Right atrium auricular region (tissue), 2 donors: Measurements from ENCODE around the gene ANK2. TPM values are rescaled to one million over a fixed set of nuclear protein-coding genes. Genes with fewer than 3 reads are reported as not detected.

Experiments
- DNase-seq: peaks from one replicate; pipeline ENCODE4 v3.0.0-alpha.2; 2019; ENCODE audit warnings: low spot score
- H3K27ac ChIP-seq, 2 donors: fragments of 200-600 bp; sonication (generic); 1 replicate in 1 of 2; 2 replicates in 1 of 2; pipeline ENCODE4 v1.5.1; 2016 to 2019
- H3K27me3 ChIP-seq, 2 donors: fragments of 200-600 bp; sonication (generic); one replicate each; pipeline versions ENCODE4 v1.5.1 to v1.6.0; 2017 to 2019
- H3K36me3 ChIP-seq: fragments of 200-600 bp; sonication (generic); one replicate; pipeline ENCODE4 v1.5.1; 2016
- H3K4me1 ChIP-seq, 2 donors: fragments of 200-600 bp; sonication (generic); one replicate each; pipeline versions ENCODE4 v1.5.1 to v1.6.0; 2017 to 2019
- H3K4me3 ChIP-seq, 2 donors: fragments of 200-600 bp; sonication (generic); 1 replicate in 1 of 2; 2 replicates in 1 of 2; pipeline ENCODE4 v1.5.1; 2017 to 2019; ENCODE audit warnings: mild to moderate bottlenecking in 1 of 2, moderate library complexity in 1 of 2
- H3K9me3 ChIP-seq, 2 donors: fragments of 200-600 bp; sonication (generic); one replicate each; pipeline ENCODE4 v1.5.1; 2019
- total RNA-seq, 2 donors: library from RNA; depleted of rRNA; stranded (reverse); fragments of >200 nt; gene quantifications; one replicate each; pipeline ENCODE4 v1.1.0, GENCODE V29; 2016
- TF ChIP-seq, protein P1 (sequence below), 2 donors: fragments of 200-600 bp; sonication (generic); IDR thresholded peaks; one replicate each; pipeline ENCODE4 v1.5.1; 2019; ENCODE audit warnings: antibody characterized with exemption in 2 of 2

The ANK2 gene
- total RNA-seq, 2 donors from 2014 or later: 169 to 332 TPM

DNA sequence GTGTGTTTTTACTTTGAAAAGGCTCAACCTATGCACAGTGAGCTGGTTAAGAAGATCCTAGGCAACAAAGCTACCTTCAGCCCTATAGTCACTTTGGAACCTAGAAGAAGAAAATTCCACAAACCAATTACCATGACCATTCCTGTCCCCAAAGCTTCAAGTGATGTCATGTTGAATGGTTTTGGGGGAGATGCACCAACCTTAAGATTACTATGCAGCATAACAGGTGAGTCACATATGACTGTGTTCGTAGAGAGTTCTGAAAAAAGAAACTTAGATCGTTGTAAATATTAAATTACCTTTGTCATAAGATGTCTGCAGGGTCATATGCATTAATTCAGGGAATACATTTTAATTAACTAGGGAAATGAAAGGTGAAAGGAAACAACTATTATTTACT lies 287.1 kb downstream of the ANK2 start:
- no peaks in the 10 kb centered on the region for H3K9me3 ChIP-seq
- H3K27me3 ChIP-seq: no peaks in the 10 kb centered on the region
- TF ChIP-seq, protein P1, sequence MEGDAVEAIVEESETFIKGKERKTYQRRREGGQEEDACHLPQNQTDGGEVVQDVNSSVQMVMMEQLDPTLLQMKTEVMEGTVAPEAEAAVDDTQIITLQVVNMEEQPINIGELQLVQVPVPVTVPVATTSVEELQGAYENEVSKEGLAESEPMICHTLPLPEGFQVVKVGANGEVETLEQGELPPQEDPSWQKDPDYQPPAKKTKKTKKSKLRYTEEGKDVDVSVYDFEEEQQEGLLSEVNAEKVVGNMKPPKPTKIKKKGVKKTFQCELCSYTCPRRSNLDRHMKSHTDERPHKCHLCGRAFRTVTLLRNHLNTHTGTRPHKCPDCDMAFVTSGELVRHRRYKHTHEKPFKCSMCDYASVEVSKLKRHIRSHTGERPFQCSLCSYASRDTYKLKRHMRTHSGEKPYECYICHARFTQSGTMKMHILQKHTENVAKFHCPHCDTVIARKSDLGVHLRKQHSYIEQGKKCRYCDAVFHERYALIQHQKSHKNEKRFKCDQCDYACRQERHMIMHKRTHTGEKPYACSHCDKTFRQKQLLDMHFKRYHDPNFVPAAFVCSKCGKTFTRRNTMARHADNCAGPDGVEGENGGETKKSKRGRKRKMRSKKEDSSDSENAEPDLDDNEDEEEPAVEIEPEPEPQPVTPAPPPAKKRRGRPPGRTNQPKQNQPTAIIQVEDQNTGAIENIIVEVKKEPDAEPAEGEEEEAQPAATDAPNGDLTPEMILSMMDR (IDR thresholded peaks at IDR 0.05): no peak
- H3K36me3 ChIP-seq: peaks cover 20% of the 10 kb centered on the region
- H3K4me1 ChIP-seq: no peaks in the 10 kb centered on the region
- DNase-seq: no peak
- H3K27ac ChIP-seq: no peak overlapping the region
- no peak overlapping the region for H3K4me3 ChIP-seq

DNA sequence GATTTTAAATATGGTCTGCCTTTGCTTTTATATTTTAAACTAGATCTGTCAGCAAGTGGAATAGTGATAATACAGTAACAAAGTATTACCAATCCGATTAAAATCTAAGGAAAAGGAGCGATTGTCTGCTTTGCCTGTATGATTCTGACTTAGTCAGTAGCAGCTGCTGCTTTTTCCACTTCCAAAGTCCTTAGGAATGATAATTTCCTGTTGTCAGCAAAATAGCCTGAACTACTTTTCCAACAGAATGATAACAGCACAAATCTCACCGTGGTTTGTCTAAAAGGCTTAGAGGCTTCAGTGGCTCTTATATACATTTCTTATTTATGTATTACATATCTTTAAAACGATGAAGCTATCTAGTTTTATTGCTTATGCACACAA lies 290.0 kb downstream of the ANK2 start:
- H3K4me1 ChIP-seq: no peaks in the 10 kb centered on the region
- H3K9me3 ChIP-seq: no peaks in the 10 kb centered on the region
- no peak overlapping the region for H3K27ac ChIP-seq
- no peak for DNase-seq
- TF ChIP-seq, protein P1 (IDR thresholded peaks at IDR 0.05): no peak
- no peaks in the 10 kb centered on the region for H3K27me3 ChIP-seq
- H3K36me3 ChIP-seq: peaks cover 36% of the 10 kb centered on the region
- no peak overlapping the region for H3K4me3 ChIP-seq

DNA sequence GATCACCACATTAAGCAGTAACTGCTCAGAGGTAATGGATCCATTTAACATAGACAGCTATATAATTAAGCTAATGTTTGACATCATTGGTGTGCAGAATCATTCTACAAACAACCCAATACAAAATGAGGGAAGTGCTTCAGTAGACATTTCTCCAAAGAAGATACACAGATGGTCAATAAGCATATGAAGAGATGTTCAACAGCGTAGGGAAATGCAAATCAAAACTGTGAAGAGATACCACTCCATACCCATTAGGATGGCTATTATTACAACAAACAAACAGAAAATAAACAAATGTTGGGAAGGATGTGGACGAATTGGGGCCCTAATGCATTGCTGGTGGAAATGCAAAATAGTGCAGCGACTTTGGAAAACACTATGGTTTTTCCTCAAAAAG lies 294.6 kb downstream of the ANK2 start:
- DNase-seq: no peak
- Histone ChIP-seq H3K4me1 (no peaks in the 10 kb centered on the region), H3K27me3 (no peaks in the 10 kb centered on the region), H3K27ac (no peak overlapping the region), H3K36me3 (peaks cover 46% of the 10 kb centered on the region), H3K9me3 (no peaks in the 10 kb centered on the region), H3K4me3 (no peak overlapping the region)
- TF ChIP-seq, protein P1 (IDR thresholded peaks at IDR 0.05): no peak

DNA sequence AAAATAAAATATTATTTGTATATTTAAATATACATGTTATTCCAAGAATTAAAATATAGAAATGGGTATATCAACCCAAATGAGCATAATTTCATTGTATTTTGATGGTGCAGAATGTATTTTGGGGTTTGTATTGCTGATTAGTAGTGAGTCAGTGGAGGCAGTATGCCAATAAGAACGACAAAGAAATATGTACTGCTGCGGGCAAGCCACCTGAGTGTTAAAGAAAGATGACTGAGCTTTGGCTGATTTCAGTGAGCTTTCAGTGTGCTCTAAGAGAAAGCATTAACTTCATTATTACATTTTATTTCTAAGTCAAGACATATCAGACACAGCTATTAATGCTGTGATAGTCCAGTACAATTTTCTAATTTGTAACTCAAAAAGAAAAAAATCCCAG lies 297.8 kb downstream of the ANK2 start:
- Histone ChIP-seq H3K36me3 (peaks cover 44% of the 10 kb centered on the region), H3K9me3 (no peaks in the 10 kb centered on the region), H3K4me3 (no peak overlapping the region), H3K27me3 (no peaks in the 10 kb centered on the region), H3K27ac (no peak overlapping the region), H3K4me1 (no peaks in the 10 kb centered on the region)
- TF ChIP-seq, protein P1 (IDR thresholded peaks at IDR 0.05): no peak
- DNase-seq: no peak

DNA sequence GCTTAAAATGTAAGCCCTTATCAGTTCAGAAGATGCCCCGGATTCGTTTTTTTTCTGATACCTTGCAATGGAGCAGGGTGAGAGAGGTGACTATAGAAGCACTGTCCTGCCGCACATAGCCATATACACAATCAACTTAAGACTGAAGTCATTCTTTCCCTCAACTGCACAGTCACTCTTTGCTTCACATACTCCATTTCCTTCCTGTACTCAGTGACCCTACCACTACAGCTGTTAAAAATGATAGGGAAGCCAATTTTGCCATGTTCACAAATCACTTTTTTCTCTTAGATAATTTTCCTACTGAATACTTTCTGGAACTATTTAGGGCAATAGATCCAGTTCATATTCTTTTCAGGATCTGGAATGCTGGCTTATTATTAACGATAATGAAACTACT lies 300.0 kb downstream of the ANK2 start:
- TF ChIP-seq, protein P1 (IDR thresholded peaks at IDR 0.05): no peak
- Histone ChIP-seq H3K36me3 (peaks cover 23% of the 10 kb centered on the region), H3K27me3 (no peaks in the 10 kb centered on the region), H3K27ac (no peak overlapping the region), H3K4me1 (no peaks in the 10 kb centered on the region), H3K4me3 (no peak overlapping the region), H3K9me3 (no peaks in the 10 kb centered on the region)
- DNase-seq: no peak

DNA sequence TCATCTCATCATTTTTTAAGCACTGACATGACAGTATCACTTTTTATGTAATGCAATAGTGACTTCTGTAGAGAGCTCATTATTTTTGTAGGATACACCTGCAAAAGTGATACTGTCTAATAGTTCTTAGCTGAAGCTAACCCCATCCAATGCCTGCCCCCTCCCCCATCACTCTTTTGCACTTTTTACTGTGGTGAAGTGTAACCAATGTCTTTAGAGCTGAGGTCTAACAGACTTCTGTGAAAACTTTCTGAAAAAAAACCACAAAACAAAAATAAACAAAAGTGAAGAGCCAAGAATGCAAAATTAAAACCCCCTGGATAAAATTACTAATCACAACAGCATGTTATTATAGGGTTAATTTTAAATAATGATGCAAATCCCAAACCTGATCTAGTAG lies 301.1 kb downstream of the ANK2 start:
- TF ChIP-seq, protein P1 (IDR thresholded peaks at IDR 0.05): no peak
- H3K9me3 ChIP-seq: no peaks in the 10 kb centered on the region
- no peak overlapping the region for H3K27ac ChIP-seq
- no peak overlapping the region for H3K4me3 ChIP-seq
- peaks cover 19% of the 10 kb centered on the region for H3K36me3 ChIP-seq
- DNase-seq: no peak
- peaks cover 0 to 5% of the 10 kb centered on the region in 2 donors for H3K4me1 ChIP-seq
- H3K27me3 ChIP-seq: no peaks in the 10 kb centered on the region
